ENCODE data around the gene MN1.

Gene MN1

GRCh38 chr22:27706489-27706888 lies 95.1 kb downstream of the MN1 start:
- DNase-seq = no peak

- no peak for DNase-seq
Observed at GRCh38 chr22:27705408-27706080, 96.0 kb downstream of the MN1 start.

- no peak for DNase-seq
Observed at GRCh38 chr22:27704581-27704980, 97.0 kb downstream of the MN1 start.

- DNase-seq = no peak
Observed at GRCh38 chr22:27699383-27700019, 102.1 kb downstream of the MN1 start.

- DNase-seq = no peak
Observed at GRCh38 chr22:27698813-27699212, 102.7 kb downstream of the MN1 start.

All from HCEC 1CT (cell line).